ENCODE data around the gene RTL10.
A peak's percentile ranks its signal among the peaks of the same experiment; 100 is the strongest.

The RTL10 gene

GRCh38 chr22:19843857-19844376, 10.8 kb downstream of the RTL10 start:
- Histone ChIP-seq H3K27me3 (ENCODE audit: insufficient read depth, poor library complexity, severe bottlenecking) (no peaks in the 10 kb centered on the region), H3K9me3 (ENCODE audit: severe bottlenecking) (no peaks in the 10 kb centered on the region), H3K4me1 (ENCODE audit: insufficient read depth, poor library complexity, severe bottlenecking) (peaks cover 29% of the 10 kb centered on the region), H3K27ac (ENCODE audit: poor library complexity, severe bottlenecking) (peak overlapping the region; percentile 47), H3K36me3 (ENCODE audit: low read depth) (no peaks in the 10 kb centered on the region; the same call in none of the 2 replicates), H3K4me3 (ENCODE audit: severe bottlenecking) (no peak overlapping the region)
- DNase-seq (ENCODE audit: low spot score): no peak
- no peak for TF ChIP-seq CTCF (IDR thresholded peaks at IDR 0.05; ENCODE audit: poor library complexity, severe bottlenecking)
- no peak; the same call in 2 of the 3 replicates for ATAC-seq (ENCODE audit: low read depth)

- no peak overlapping the region for H3K4me3 ChIP-seq (ENCODE audit: severe bottlenecking)
- H3K27ac ChIP-seq (ENCODE audit: poor library complexity, severe bottlenecking): peak overlapping the region; percentile 47
- no peaks in the 10 kb centered on the region for H3K9me3 ChIP-seq (ENCODE audit: severe bottlenecking)
- ATAC-seq (ENCODE audit: low read depth): 0 out of 3 replicates have a peak, but pooled peaks have one; percentile 16
- no peaks in the 10 kb centered on the region for H3K27me3 ChIP-seq (ENCODE audit: insufficient read depth, poor library complexity, severe bottlenecking)
- H3K4me1 ChIP-seq (ENCODE audit: insufficient read depth, poor library complexity, severe bottlenecking): peaks cover 22% of the 10 kb centered on the region
- no peak for TF ChIP-seq CTCF (IDR thresholded peaks at IDR 0.05; ENCODE audit: poor library complexity, severe bottlenecking)
- no peaks in the 10 kb centered on the region; the same call in none of the 2 replicates for H3K36me3 ChIP-seq (ENCODE audit: low read depth)
- DNase-seq (ENCODE audit: low spot score): no peak
Observed at GRCh38 chr22:19843107-19843856, 11.4 kb downstream of the RTL10 start.

- TF ChIP-seq CTCF (IDR thresholded peaks at IDR 0.05; ENCODE audit: poor library complexity, severe bottlenecking): no peak
- H3K36me3 ChIP-seq (ENCODE audit: low read depth): no peaks in the 10 kb centered on the region; the same call in none of the 2 replicates
Observed at GRCh38 chr22:19842393-19843106, 12.1 kb downstream of the RTL10 start.

GRCh38 chr22:19841641-19842392, 12.9 kb downstream of the RTL10 start:
- H3K27me3 ChIP-seq (ENCODE audit: insufficient read depth, poor library complexity, severe bottlenecking): no peaks in the 10 kb centered on the region
- DNase-seq (ENCODE audit: low spot score) (no peak), ATAC-seq (ENCODE audit: low read depth) (no peak)
- H3K9me3 ChIP-seq (ENCODE audit: severe bottlenecking): no peaks in the 10 kb centered on the region
- no peak overlapping the region for H3K4me3 ChIP-seq (ENCODE audit: severe bottlenecking)
- no peaks in the 10 kb centered on the region; the same call in 1 of the 2 replicates for H3K36me3 ChIP-seq (ENCODE audit: low read depth)
- no peak for TF ChIP-seq CTCF (IDR thresholded peaks at IDR 0.05; ENCODE audit: poor library complexity, severe bottlenecking)
- peaks cover 18% of the 10 kb centered on the region for H3K4me1 ChIP-seq (ENCODE audit: insufficient read depth, poor library complexity, severe bottlenecking)
- no peak overlapping the region for H3K27ac ChIP-seq (ENCODE audit: poor library complexity, severe bottlenecking)

More at GRCh38 chr22:19842393-19843106, 12.1 kb downstream of the RTL10 start:
- H3K27ac ChIP-seq (ENCODE audit: poor library complexity, severe bottlenecking): no peak overlapping the region
- no peak overlapping the region for H3K4me3 ChIP-seq (ENCODE audit: severe bottlenecking)
- H3K27me3 ChIP-seq (ENCODE audit: insufficient read depth, poor library complexity, severe bottlenecking): no peaks in the 10 kb centered on the region
- H3K9me3 ChIP-seq (ENCODE audit: severe bottlenecking): no peaks in the 10 kb centered on the region
- ATAC-seq (ENCODE audit: low read depth) (no peak), DNase-seq (ENCODE audit: low spot score) (no peak)
- H3K4me1 ChIP-seq (ENCODE audit: insufficient read depth, poor library complexity, severe bottlenecking): peaks cover 18% of the 10 kb centered on the region
